Measurements from ENCODE around the gene CRMP1.

The CRMP1 gene

GRCh38 chr4:5821665-5822358 is 71.1 kb downstream of the CRMP1 start:
- DNase-seq (ENCODE audit: low read depth) = no peak
- H3K4me3 ChIP-seq (ENCODE audit: control insufficient read depth, low read depth, low read length) = no peak overlapping the region
- TF ChIP-seq, protein P1, sequence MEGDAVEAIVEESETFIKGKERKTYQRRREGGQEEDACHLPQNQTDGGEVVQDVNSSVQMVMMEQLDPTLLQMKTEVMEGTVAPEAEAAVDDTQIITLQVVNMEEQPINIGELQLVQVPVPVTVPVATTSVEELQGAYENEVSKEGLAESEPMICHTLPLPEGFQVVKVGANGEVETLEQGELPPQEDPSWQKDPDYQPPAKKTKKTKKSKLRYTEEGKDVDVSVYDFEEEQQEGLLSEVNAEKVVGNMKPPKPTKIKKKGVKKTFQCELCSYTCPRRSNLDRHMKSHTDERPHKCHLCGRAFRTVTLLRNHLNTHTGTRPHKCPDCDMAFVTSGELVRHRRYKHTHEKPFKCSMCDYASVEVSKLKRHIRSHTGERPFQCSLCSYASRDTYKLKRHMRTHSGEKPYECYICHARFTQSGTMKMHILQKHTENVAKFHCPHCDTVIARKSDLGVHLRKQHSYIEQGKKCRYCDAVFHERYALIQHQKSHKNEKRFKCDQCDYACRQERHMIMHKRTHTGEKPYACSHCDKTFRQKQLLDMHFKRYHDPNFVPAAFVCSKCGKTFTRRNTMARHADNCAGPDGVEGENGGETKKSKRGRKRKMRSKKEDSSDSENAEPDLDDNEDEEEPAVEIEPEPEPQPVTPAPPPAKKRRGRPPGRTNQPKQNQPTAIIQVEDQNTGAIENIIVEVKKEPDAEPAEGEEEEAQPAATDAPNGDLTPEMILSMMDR (conservative IDR thresholded peaks at IDR 0.05; ENCODE audit: control insufficient read depth, insufficient read depth, low read depth, low read length) = peak; percentile 60

DNA sequence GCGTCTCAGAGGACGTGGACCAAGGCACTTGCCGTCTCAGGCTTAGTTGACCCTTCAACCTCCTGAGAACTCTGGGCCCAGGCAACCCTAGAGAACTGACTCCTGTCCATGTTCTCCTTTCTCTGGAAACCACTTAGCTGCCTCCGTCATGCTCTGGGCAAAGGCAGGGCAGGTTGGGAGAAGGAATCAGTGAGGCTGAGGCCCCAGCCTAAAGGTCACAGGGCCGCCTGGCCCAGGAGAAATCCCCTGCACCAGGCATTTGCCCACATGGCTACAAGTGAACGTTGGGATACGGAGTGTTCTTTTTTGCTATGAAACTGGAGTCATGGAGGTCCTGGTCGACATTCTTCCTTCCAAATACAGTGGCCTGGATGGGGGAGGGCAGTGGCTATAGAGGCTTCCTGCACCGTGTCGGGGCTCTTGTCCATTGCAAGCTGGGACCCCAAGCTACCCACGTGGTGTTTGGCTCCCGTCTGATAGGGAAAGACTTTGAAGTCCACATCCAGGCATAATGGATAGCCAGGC is 76.0 kb downstream of the CRMP1 start:
- TF ChIP-seq, protein P1 (conservative IDR thresholded peaks at IDR 0.05; ENCODE audit: control insufficient read depth, insufficient read depth, low read depth, low read length) = no peak
- H3K4me3 ChIP-seq (ENCODE audit: control insufficient read depth, low read depth, low read length) = no peak overlapping the region
- no peak for DNase-seq (ENCODE audit: low read depth)

GRCh38 chr4:5816101-5816500 is 76.8 kb downstream of the CRMP1 start:
- TF ChIP-seq, protein P1 (conservative IDR thresholded peaks at IDR 0.05; ENCODE audit: control insufficient read depth, insufficient read depth, low read depth, low read length) = no peak
- no peak overlapping the region for H3K4me3 ChIP-seq (ENCODE audit: control insufficient read depth, low read depth, low read length)
- DNase-seq (ENCODE audit: low read depth) = no peak

DNA sequence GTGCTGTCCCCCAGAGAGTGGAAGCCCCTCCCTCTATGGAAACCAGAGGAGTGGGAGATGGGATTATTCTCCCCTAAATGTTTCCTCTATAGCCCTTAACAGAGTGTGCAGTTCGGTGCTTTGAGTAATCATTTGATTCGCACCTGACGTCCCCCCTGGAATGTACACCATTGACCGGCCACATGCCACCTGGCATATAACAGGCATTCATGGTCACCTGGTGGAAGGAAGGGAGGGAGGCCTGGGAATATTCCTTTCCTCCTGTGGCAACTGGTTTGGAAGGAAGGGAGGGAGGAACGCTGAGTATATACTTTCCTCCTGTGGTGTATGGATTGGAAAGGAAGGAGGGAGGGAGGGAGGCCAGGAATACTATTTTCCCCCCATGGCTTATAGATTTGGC is 77.2 kb downstream of the CRMP1 start:
- no peak overlapping the region for H3K4me3 ChIP-seq (ENCODE audit: control insufficient read depth, low read depth, low read length)
- TF ChIP-seq, protein P1 (conservative IDR thresholded peaks at IDR 0.05; ENCODE audit: control insufficient read depth, insufficient read depth, low read depth, low read length) = no peak
- no peak for DNase-seq (ENCODE audit: low read depth)

DNA sequence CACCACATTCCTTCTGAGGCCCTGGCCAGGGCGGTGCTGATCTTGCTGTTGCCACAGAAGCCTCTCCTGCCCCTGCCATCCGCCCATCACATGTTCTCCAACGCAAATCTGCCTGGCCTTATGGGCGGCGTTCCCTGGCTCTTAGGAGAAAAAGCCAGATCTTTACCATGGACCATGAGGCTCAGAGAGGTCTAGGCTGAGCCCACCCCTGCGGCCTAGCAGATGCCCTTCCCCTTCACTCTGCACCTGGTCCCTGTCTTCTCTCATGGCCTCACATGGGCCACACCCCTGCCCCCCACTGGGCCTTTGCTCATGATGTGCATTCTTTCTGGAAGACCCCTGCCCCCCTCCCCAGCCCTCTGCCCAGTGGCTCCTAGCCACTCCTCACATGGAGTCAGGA is 78.5 kb downstream of the CRMP1 start:
- TF ChIP-seq, protein P1 (conservative IDR thresholded peaks at IDR 0.05; ENCODE audit: control insufficient read depth, insufficient read depth, low read depth, low read length) = no peak
- DNase-seq (ENCODE audit: low read depth) = no peak
- H3K4me3 ChIP-seq (ENCODE audit: control insufficient read depth, low read depth, low read length) = no peak overlapping the region

- TF ChIP-seq, protein P1 (conservative IDR thresholded peaks at IDR 0.05; ENCODE audit: control insufficient read depth, insufficient read depth, low read depth, low read length) = no peak
- H3K4me3 ChIP-seq (ENCODE audit: control insufficient read depth, low read depth, low read length) = no peak overlapping the region
- no peak for DNase-seq (ENCODE audit: low read depth)
Measured at GRCh38 chr4:5813882-5814255, 79.0 kb downstream of the CRMP1 start.
